Measurements from ENCODE around the gene DLGAP3.

DNA sequence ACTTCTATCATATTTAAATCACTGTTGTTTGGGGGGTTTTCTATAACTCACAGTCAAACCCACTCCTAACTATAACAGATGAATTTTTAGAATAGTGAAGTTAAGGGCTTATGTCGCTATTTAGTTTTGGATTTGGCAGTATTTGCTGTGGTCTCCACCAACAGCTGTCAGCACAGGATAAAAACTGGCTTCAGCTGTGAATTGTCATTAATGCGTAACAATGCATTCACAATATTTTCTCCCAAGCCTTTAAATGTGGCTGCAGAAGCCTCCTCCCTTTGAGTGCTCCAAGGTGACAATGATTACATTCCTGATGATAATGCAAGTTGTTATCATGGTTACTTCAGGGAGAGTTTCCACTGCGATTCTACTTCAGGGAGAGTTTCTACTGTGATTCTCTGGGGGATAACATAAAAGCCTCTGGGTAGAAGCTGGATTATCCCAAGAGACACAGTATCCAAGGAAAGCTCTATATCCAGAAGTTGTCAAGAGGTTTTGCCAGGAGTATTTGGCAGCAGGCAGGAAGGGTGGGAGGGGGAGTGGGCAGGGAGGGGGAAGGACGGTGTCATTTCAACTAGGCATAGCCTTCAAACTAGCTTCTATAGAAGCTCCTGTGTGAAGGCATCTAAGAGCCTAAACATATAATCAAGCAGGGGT is 55.0 kb downstream of the DLGAP3 start:
- TF ChIP-seq POLR2A (IDR thresholded peaks at IDR 0.05; ENCODE audit: low read length) (no peak), GATA1 (IDR thresholded peaks at IDR 0.05; ENCODE audit: low read depth, low read length) (no peak)

Data from erythroblast (primary cell).